Left renal pelvis (tissue), 4 donors: ENCODE data around the gene GTF3C4. TPM values are rescaled to one million over a fixed set of nuclear protein-coding genes. Genes with fewer than 3 reads are reported as not detected.

Source experiments
- DNase-seq, 4 donors: peaks; one replicate each; pipeline ENCODE4 v3.0.0-alpha.2; 2013; ENCODE audit warnings: low read depth in 4 of 4, low spot score in 3 of 4
- polyA plus RNA-seq, 4 donors: library from polyadenylated mRNA; unstranded; fragments of 120-200 nt; gene quantifications; one replicate each; pipeline ENCODE4 v1.2.1, GENCODE V29; 2013; ENCODE audit not compliant: insufficient read length in 4 of 4

GTF3C4 gene
- polyA plus RNA-seq, 4 donors, result 23.3 to 28.3 (median 26.2) TPM

GRCh38 chr9:132730054-132731033, 60.1 kb downstream of the GTF3C4 start:
- no peak for DNase-seq

DNA sequence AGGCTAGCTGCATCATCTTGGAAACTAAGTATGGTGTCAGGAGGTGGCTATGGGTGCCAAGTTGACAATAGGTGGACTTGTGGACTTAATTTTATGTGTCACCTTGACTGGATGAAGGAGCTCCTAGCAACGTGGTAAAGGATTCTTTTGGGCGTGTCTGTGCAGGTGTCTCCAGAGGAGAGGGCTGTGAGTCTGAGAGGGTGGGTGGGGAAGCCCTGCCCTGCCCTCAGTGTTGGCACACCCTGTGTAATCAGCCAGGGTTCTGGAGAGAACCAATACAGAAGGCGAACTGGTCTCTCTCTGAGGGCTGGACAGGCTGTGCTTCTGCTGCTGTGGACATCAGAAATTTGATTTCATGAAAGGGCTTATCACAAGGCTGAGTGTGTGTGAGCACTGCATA, 61.0 kb downstream of the GTF3C4 start:
- no peak for DNase-seq

DNA sequence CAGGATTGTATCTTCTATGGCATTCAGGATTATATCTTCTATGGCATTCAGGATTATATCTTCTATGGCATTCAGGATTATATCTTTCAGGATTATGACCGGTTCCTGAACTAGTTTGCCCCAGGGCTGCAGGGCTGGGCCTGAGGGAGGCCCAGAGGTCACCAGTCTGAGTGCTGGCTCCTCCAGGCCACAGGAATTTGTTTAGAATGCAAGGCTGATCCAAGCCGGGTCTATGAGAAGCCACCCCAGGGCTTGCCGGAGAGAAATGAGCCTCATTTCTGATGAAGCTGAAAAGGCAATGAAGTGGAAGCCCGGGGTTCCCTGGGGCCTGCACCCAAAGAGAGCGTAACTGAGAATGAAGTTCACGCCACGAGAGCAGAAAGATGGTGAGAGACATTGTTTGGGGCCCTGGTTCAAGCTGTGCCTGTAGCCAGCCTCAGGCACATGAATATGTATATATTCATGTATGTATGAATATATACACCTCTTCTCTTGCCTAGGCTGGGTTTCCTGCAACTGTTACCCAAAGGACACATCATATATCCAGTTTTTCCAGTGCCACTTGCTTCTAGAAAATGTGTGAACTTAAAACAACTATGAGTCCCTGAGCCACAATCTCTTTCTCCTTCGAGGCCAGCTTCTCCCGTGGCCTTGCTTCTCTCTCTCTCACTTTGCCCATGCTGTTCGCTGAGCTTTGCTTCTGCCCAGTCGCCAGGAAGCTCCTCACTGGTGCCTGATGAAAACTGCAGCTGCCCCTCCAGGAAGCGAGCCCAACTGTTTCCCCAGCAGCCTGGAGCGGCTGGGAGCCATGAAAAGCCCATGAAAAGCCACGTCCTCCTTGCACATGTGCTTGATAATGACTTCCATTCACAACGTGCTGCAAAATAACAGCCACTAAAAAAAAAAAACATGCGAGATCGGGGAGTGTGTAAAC, 62.3 kb downstream of the GTF3C4 start:
- DNase-seq, result no peak

GRCh38 chr9:132733260-132733815, 63.1 kb downstream of the GTF3C4 start:
- no peak for DNase-seq

GRCh38 chr9:132739710-132740310, 69.5 kb downstream of the GTF3C4 start:
- no peak for DNase-seq

DNA sequence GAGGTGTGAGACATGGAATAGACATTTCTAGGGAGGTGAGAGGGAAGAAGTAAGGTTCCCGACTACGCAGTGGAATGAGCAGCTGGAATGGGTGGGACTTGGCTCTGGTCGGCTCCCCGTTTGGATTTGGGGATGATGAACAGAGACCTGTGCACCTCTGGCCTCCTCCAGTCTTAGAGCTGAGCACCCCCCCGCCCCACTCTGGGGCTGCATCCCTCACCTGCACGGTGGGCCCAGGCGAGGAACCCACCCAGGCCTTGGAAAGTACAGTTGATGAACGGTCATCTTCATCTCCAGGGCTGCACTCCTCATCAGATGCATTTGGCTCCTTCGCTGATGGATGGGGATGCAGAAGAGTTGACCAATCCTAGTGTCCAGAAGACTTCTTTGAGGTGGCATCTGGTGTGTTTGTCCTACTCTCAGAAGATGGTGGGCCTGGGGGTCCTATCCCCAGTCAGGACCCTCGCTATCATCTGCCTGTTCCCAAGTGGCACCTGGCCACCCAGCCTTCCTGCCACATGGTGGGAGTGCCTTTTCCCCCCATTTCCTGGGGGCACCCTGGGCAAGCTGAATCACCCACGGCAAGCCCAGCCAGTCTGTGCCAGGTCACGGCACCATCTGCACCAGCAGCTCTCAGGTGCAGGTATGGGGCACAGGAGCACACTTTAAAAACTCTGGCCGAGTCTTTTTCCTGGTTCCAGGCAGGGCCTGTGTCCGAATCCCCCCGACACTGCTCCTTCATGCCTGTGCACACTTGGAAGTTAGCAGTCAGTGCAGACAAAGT, 70.5 kb downstream of the GTF3C4 start:
- DNase-seq, result no peak

DNA sequence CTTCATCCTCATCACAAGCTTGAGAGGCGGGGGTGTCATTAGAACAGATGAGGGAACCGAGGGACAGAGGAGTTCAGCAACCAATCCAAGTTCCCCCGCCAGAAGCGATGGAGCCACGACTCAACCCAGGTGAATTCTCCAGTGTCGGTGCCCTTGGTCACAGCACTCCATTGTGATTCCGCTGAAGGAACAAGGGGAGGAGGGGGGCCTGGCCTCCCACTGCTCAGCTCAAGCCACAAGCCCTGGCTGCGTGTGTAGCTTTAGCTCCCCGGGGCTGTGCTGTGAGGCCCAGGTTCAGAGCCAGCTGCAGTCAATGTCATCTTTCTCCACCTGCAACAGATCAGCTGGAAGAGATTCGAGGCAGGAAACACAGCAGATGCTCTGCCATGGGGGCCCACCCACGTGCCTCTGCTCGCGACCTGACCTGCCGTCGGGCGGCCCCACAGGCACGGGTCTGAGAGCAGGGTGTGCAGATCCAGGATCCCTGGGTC, 72.6 kb downstream of the GTF3C4 start:
- DNase-seq, result no peak

DNA sequence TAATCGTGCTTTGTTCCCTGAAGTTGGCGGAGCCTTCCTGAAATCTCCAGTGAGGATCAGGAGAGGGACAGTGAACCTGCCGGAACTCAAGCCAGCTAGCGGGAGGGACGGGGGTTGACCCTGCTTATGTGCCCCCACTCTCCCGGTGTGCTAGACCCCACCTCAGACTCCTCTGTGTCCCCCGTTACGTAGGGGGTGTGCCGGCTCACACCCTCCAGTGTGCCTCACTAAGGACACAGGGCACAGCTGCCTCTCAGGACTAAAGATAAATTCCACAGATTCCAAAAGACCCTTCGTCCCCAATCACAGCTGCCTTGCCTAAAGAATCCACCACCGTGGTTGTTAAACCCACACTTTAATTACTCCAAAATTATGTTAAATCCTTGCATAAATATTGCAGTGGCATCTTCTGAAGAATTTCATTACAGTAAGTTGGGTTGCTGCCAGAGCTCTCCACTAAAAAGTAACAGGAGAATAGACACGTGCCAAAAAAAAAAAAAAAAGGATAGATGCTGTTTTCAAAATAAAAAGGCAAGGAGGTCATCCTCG, 73.7 kb downstream of the GTF3C4 start:
- DNase-seq, result no peak

Other genes starting within 250 kb of the GTF3C4 start
- gene BARHL1, start 87.9 kb upstream of the GTF3C4 start, polyA plus RNA-seq, result not detected
- 10 to 100 TPM; 10.3 to 20.0 (median 15.9) TPM for gene DDX31, start 481 bp upstream of the GTF3C4 start, polyA plus RNA-seq
- 1 to 10 TPM; 2.0 to 3.9 (median 3.8) TPM for gene AK8, start 207.8 kb downstream of the GTF3C4 start, polyA plus RNA-seq
- gene SPACA9, start 208.4 kb downstream of the GTF3C4 start, polyA plus RNA-seq, result 10 to 100 TPM in 1 of 4 donors, 1 to 10 TPM in 3; 6.2 to 10.5 (median 8.6) TPM